NOMO-1 treated with dmso at 0.1 percent for 144 hours (cell line): ENCODE results near the gene RAI1.

Experiments used
- DNase-seq: peaks from one replicate; lab custom pipeline; 2025; ENCODE audit not compliant: unreplicated experiment; lab: John Stamatoyannopoulos, UW

The RAI1 gene

GRCh38 chr17:17859909-17860765 is 178.9 kb downstream of the RAI1 start:
- DNase-seq: no peak

GRCh38 chr17:17860766-17861107 is 179.5 kb downstream of the RAI1 start:
- no peak for DNase-seq
